Adipocyte (in vitro differentiated cells): ENCODE data around the gene GPR160.
A peak's percentile ranks its signal among the peaks of the same experiment; 100 is the strongest.

Experiments
- DNase-seq: peaks from one replicate; pipeline ENCODE4 v3.0.0-alpha.2; 2015; ENCODE audit warnings: low read depth
- H3K27me3 ChIP-seq: replicated peaks from 2 replicates; pipeline ENCODE4 v1.7.0; 2013; ENCODE audit warnings: mild to moderate bottlenecking, low read length, moderate library complexity; ENCODE audit not compliant: control insufficient read depth, insufficient read depth
- H3K36me3 ChIP-seq: 2 replicates; pipeline ENCODE4 v1.7.0; 2013; ENCODE audit warnings: low read length, mild to moderate bottlenecking, moderate library complexity; ENCODE audit not compliant: control insufficient read depth, insufficient read depth, severe bottlenecking
- H3K4me1 ChIP-seq: 2 replicates; pipeline ENCODE4 v1.7.0; 2013; ENCODE audit warnings: mild to moderate bottlenecking, low read length, moderate library complexity; ENCODE audit not compliant: control insufficient read depth, insufficient read depth
- H3K4me3 ChIP-seq: 2 replicates; pipeline ENCODE4 v1.7.0; 2013; ENCODE audit warnings: mild to moderate bottlenecking, low read length, moderate library complexity
- H3K9ac ChIP-seq: 2 replicates; pipeline ENCODE4 v1.7.0; 2013; ENCODE audit warnings: mild to moderate bottlenecking, low read length, moderate library complexity
- H3K9me3 ChIP-seq: 2 replicates; pipeline ENCODE4 v1.7.0; 2013; ENCODE audit warnings: mild to moderate bottlenecking, low read length, moderate library complexity; ENCODE audit not compliant: control insufficient read depth

GPR160 gene

DNA sequence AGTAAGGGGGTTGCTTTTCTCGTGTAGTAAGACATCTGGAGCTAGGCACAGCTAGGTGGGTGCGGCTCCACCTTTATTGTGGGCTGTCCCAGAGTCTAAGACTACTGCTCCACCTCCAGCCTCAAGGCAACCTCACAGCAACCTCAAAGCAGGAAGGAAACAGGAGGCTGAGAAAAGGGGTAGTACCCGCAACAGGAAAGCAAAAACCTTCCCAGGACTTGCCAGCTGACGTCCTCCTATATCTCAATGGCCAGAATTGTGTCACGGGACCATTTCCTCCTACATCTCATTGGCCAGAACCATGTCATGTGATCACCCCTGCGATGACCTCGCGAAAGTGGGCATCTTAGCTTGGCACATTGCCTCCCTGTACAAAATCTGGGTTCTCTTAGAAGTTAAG, 4.3 kb upstream of the GPR160 start:
- peaks cover 4% of the 10 kb centered on the region for H3K4me1 ChIP-seq
- no peak overlapping the region for H3K4me3 ChIP-seq
- H3K27me3 ChIP-seq, result peaks cover 20% of the 10 kb centered on the region
- no peak for DNase-seq
- H3K9ac ChIP-seq, result no peak overlapping the region
- H3K9me3 ChIP-seq, result no peaks in the 10 kb centered on the region
- H3K36me3 ChIP-seq, result no peaks in the 10 kb centered on the region

DNA sequence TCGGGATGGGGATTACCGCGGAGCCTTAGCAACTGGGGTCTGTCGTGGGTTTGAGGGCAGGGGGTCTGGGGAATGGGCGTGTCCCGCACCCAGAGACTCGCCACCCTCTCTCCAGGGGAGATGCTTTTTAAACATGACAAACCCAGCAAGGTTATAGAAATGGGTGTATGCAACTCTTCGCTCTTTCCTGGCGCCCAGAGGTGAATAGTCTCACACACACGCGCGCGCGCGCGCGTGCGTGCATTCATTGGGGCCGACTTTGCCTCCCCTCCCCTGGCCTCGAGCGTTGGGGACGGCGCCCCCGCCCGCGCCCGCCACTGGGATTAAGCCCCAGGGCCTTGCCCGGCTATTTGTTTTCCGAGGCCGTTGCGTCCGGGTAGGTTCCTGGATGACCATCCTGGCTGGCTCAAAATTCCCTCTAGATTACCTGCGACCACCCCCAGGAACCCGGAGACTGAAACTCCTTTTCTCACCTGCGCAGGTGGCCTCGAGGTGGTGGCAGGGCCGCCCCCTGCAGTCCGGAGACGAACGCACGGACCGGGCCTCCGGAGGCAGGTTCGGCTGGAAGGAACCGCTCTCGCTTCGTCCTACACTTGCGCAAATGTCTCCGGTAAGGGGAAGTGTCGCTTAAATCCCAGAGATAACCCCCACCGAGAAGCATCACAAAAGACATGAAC, 777 bp downstream of the GPR160 start:
- Histone ChIP-seq H3K36me3 (no peaks in the 10 kb centered on the region), H3K4me1 (peaks cover 7% of the 10 kb centered on the region), H3K9me3 (no peaks in the 10 kb centered on the region), H3K27me3 (peaks cover 44% of the 10 kb centered on the region), H3K9ac (no peak overlapping the region), H3K4me3 (peak overlapping the region; percentile 77)
- peak; percentile 35 for DNase-seq

DNA sequence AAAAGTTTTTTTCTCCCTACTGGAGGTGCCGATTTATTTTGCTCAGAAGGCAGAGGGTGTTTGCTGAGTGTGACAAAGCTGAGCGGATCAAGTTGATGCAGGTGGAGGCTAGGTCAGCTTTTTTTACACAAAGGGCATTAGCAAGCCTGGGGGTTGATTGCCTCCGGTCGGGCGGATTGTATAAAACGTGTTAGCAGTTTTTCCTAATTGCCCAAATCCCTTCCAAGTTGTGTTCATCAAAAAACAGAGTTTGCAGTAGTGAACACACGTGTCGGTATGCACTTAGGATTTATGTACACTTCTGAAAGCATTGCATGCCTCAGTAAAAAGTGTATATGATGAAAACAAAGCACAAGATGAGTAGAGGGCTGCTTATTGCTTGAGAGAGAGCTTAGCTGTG, 2.6 kb downstream of the GPR160 start:
- Histone ChIP-seq H3K4me3 (no peak overlapping the region), H3K27me3 (peaks cover 43% of the 10 kb centered on the region), H3K9me3 (no peaks in the 10 kb centered on the region), H3K36me3 (no peaks in the 10 kb centered on the region), H3K4me1 (peaks cover 7% of the 10 kb centered on the region), H3K9ac (no peak overlapping the region)
- no peak for DNase-seq

- Histone ChIP-seq H3K27me3 (peaks cover 27% of the 10 kb centered on the region), H3K36me3 (no peaks in the 10 kb centered on the region), H3K9ac (no peak overlapping the region), H3K4me1 (peaks cover 2% of the 10 kb centered on the region), H3K9me3 (no peaks in the 10 kb centered on the region), H3K4me3 (no peak overlapping the region)
- DNase-seq, result no peak
These were observed 5.7 kb downstream of the GPR160 start for GRCh38 chr3:170043506-170043905.

- Histone ChIP-seq H3K4me3 (no peak overlapping the region), H3K9me3 (no peaks in the 10 kb centered on the region), H3K36me3 (no peaks in the 10 kb centered on the region), H3K9ac (no peak overlapping the region), H3K27me3 (peaks cover 19% of the 10 kb centered on the region), H3K4me1 (peaks cover 2% of the 10 kb centered on the region)
- no peak for DNase-seq
These were observed 6.5 kb downstream of the GPR160 start for GRCh38 chr3:170044271-170044670.

- no peak for DNase-seq
These were observed 7.0 kb downstream of the GPR160 start for GRCh38 chr3:170044795-170045244.

GRCh38 chr3:170046269-170047132, 8.7 kb downstream of the GPR160 start:
- Histone ChIP-seq H3K27me3 (peaks cover 5% of the 10 kb centered on the region), H3K36me3 (no peaks in the 10 kb centered on the region), H3K9me3 (no peaks in the 10 kb centered on the region), H3K4me1 (peaks cover 5% of the 10 kb centered on the region), H3K9ac (no peak overlapping the region), H3K4me3 (no peak overlapping the region)
- DNase-seq, result no peak

More at GRCh38 chr3:170044795-170045244, 7.0 kb downstream of the GPR160 start:
- Histone ChIP-seq H3K4me1 (peaks cover 5% of the 10 kb centered on the region), H3K4me3 (no peak overlapping the region), H3K9ac (no peak overlapping the region), H3K27me3 (peaks cover 15% of the 10 kb centered on the region), H3K36me3 (no peaks in the 10 kb centered on the region), H3K9me3 (no peaks in the 10 kb centered on the region)

DNA sequence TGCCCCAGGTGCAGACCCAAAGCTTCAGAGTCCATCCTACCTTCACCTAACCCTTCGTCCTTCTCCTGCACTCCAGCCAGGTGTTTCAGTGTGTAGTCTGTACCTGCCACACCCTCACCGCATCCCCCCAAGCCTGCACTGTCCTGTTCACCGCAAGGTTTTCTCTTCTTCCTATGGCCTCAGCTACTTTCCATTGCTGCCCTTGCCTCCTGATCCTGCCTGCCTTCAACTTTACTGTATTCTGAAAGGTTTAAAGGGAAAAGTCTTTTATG, 9.3 kb downstream of the GPR160 start:
- H3K27me3 ChIP-seq, result no peaks in the 10 kb centered on the region
- DNase-seq, result no peak
- H3K9ac ChIP-seq, result no peak overlapping the region
- H3K4me1 ChIP-seq, result peaks cover 5% of the 10 kb centered on the region
- no peaks in the 10 kb centered on the region for H3K9me3 ChIP-seq
- H3K4me3 ChIP-seq, result no peak overlapping the region
- no peaks in the 10 kb centered on the region for H3K36me3 ChIP-seq

- H3K9ac ChIP-seq, result no peak overlapping the region
- H3K36me3 ChIP-seq, result no peaks in the 10 kb centered on the region
- DNase-seq, result no peak
- H3K9me3 ChIP-seq, result no peaks in the 10 kb centered on the region
- no peaks in the 10 kb centered on the region for H3K27me3 ChIP-seq
- peaks cover 5% of the 10 kb centered on the region for H3K4me1 ChIP-seq
- no peak overlapping the region for H3K4me3 ChIP-seq
These were observed 11.6 kb downstream of the GPR160 start for GRCh38 chr3:170049146-170050000.

DNA sequence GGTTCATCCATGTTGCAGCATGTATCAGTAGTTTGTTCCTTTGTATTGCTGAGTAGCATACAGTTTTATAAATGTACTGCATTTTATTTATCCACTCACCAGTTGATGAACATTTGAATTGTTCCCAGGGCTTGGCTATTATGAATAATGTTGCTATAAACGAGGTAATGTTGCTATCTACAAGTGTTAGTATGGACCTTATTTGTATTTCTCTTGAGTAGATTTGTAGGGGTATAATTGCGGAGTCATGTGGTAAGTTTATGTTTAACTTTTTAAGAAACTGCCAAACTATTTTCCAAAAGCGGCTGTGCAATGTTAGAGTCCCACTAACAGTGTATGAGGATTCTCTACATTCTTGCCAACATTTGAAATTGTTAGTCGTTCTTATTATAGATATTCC, 13.0 kb downstream of the GPR160 start:
- no peak for DNase-seq
- H3K36me3 ChIP-seq, result no peaks in the 10 kb centered on the region

DNA sequence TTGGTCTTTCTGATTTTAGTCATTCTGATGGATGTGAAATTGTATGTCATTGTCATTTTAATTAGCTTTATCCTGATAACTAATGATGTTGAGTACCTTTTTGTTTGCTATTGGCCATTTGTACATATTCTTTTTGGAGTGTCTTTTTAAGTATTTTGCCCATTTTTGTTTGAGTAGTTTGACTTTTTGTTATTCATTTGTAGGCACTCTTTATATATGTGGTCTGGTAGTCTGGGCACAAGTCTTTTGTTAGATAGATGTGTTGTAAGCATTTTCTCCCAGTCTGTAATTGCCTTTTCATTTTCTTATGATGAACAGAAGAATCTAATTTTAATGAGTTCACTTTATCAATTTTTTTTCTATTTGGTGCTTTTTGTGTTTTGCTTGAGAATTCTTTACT, 14.6 kb downstream of the GPR160 start:
- no peak for DNase-seq
- Histone ChIP-seq H3K36me3 (no peaks in the 10 kb centered on the region), H3K4me1 (peaks cover 5% of the 10 kb centered on the region), H3K9ac (no peak overlapping the region), H3K27me3 (no peaks in the 10 kb centered on the region), H3K4me3 (no peak overlapping the region), H3K9me3 (no peaks in the 10 kb centered on the region)

More for the DNA sequence above, 13.0 kb downstream of the GPR160 start:
- Histone ChIP-seq H3K9ac (no peak overlapping the region), H3K9me3 (no peaks in the 10 kb centered on the region), H3K4me3 (no peak overlapping the region), H3K4me1 (peaks cover 5% of the 10 kb centered on the region), H3K27me3 (no peaks in the 10 kb centered on the region)
